MCF 10A (cell line): ENCODE results near the gene IFNL3. TPM values are rescaled to one million over a fixed set of nuclear protein-coding genes. Genes with fewer than 3 reads are reported as not detected.

Experiments used
- BruUV-seq: library from RNA; stranded (reverse); fragments of 400-500 nt; replicated peaks from 2 replicates; lab custom pipeline; 2021; lab: Mats Ljungman, UMichigan
- CTCF ChIA-PET: fragments of 300-600 bp; sonication (Branson Sonifier 250); formaldehyde crosslinking; extraction: SDS; loops from one replicate; lab custom pipeline; 2021; ENCODE audit warnings: antibody characterized with exemption, inconsistent platforms; lab: Yijun Ruan, JAX
- POLR2A ChIA-PET: fragments of 300-600, 350-650 bp; sonication (Branson Sonifier 250); formaldehyde crosslinking; extraction: SDS; loops from one replicate; lab custom pipeline; 2020; ENCODE audit warnings: antibody characterized with exemption, inconsistent platforms; lab: Yijun Ruan, JAX
- DNase-seq: peaks from one replicate; pipeline ENCODE4 v3.0.0-alpha.2; 2018; ENCODE audit not compliant: unreplicated experiment
- H3K27ac Mint-ChIP-seq: one replicate; pipeline ENCODE4 v1.8.0; 2022; ENCODE audit warnings: mild to moderate bottlenecking, low read depth, mixed read lengths; ENCODE audit not compliant: unreplicated experiment
- H3K27me3 Mint-ChIP-seq: one replicate; pipeline ENCODE4 v1.8.0; 2022; ENCODE audit warnings: mixed read lengths; ENCODE audit not compliant: insufficient read depth, unreplicated experiment
- H3K36me3 Mint-ChIP-seq: one replicate; pipeline ENCODE4 v1.8.0; 2022; ENCODE audit warnings: mild to moderate bottlenecking, moderate library complexity, mixed read lengths; ENCODE audit not compliant: insufficient read depth, unreplicated experiment
- H3K4me1 Mint-ChIP-seq: one replicate; pipeline ENCODE4 v1.8.0; 2022; ENCODE audit warnings: mixed read lengths; ENCODE audit not compliant: insufficient read depth, unreplicated experiment
- H3K4me3 Mint-ChIP-seq: one replicate; pipeline ENCODE4 v1.8.0; 2022; ENCODE audit warnings: mild to moderate bottlenecking, moderate library complexity, mixed read lengths; ENCODE audit not compliant: unreplicated experiment
- H3K9me3 Mint-ChIP-seq: one replicate; pipeline ENCODE4 v1.8.0; 2022; ENCODE audit warnings: mixed read lengths; ENCODE audit not compliant: unreplicated experiment
- intact Hi-C: fragments of 100-400 bp; cut with micrococcal nuclease; formaldehyde crosslinking; loops from 2 replicates; pipeline ENCODE4 v1.14.1; 2022
- total RNA-seq: library from RNA; stranded (reverse); gene quantifications from 2 replicates; pipeline ENCODE4 v1.2.3, GENCODE V29; 2022
- TF ChIP-seq, protein P1 (sequence below): fragments of 200-600 bp; IDR thresholded peaks from one replicate; pipeline ENCODE4 v1.8.0; 2022; ENCODE audit warnings: antibody characterized with exemption, mild to moderate bottlenecking; ENCODE audit not compliant: unreplicated experiment

Gene IFNL3
- total RNA-seq, 1 experiment from 2014 or later = not detected

DNA sequence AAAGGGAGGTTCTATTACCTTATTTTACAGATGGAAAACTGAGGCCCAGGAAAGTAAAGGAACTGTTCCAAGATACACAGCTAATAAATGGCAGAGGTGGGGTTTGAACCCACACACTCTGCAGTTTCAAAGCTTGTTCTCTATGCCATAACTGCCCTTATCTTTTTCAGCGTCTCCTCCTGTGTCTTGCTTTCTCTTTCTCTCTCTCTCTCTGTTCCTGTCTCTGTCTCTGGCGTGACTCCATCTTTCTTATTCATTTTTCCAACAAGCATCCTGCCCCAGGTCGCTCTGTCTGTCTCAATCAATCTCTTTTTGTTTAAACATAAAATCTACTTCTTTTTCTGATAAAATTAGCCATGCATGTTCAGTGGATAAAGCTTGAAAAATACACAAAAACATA lies 7.0 kb upstream of the IFNL3 start:
- Mint-ChIP-seq H3K36me3 (no peaks in the 10 kb centered on the region), H3K27ac (no peak overlapping the region), H3K4me1 (no peaks in the 10 kb centered on the region), H3K9me3 (no peaks in the 10 kb centered on the region), H3K27me3 (peaks cover 36% of the 10 kb centered on the region), H3K4me3 (no peak overlapping the region)
- intact Hi-C loops = no loop called here
- TF ChIP-seq, protein P1, sequence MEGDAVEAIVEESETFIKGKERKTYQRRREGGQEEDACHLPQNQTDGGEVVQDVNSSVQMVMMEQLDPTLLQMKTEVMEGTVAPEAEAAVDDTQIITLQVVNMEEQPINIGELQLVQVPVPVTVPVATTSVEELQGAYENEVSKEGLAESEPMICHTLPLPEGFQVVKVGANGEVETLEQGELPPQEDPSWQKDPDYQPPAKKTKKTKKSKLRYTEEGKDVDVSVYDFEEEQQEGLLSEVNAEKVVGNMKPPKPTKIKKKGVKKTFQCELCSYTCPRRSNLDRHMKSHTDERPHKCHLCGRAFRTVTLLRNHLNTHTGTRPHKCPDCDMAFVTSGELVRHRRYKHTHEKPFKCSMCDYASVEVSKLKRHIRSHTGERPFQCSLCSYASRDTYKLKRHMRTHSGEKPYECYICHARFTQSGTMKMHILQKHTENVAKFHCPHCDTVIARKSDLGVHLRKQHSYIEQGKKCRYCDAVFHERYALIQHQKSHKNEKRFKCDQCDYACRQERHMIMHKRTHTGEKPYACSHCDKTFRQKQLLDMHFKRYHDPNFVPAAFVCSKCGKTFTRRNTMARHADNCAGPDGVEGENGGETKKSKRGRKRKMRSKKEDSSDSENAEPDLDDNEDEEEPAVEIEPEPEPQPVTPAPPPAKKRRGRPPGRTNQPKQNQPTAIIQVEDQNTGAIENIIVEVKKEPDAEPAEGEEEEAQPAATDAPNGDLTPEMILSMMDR = no peak
- ChIA-PET CTCF (interaction anchor here (0.6 kb wide), 1 partner anchor 129 kb away, joined by 3 read pairs; no protein-coding TSS in a partner anchor), POLR2A (interaction anchor here (0.6 kb wide), 1 partner anchor 28 kb away, joined by 3 read pairs; no protein-coding TSS in a partner anchor)
- DNase-seq = no peak
- BruUV-seq = no TSS peak

DNA sequence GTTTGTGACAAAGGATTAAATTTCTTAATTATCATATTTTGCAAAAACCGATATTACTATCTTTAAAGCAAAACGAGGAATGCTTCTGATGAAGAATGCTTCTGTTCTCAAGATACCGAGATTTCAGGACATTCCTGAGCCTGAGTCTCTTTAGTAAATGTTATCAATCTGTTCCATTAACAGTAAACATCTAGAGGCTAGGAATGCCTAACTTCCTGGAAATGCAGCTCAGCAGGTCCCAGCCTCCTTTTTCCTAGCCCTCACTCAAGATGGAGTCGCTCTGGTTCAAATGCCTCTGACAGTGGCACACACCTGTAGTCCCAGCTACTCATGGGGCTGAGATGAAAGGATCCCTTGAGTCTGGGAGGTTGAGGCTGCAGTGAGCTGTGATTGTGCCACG lies 6.3 kb upstream of the IFNL3 start:
- POLR2A ChIA-PET = interaction anchor here (0.6 kb wide), 1 partner anchor 45 kb away, joined by 4 read pairs; no protein-coding TSS in a partner anchor
- no TSS peak for BruUV-seq
- TF ChIP-seq, protein P1 = no peak
- Mint-ChIP-seq H3K9me3 (no peaks in the 10 kb centered on the region), H3K27ac (no peak overlapping the region), H3K27me3 (peaks cover 28% of the 10 kb centered on the region), H3K4me3 (no peak overlapping the region), H3K36me3 (no peaks in the 10 kb centered on the region), H3K4me1 (no peaks in the 10 kb centered on the region)
- intact Hi-C loops = no loop called here
- no peak for DNase-seq
- CTCF ChIA-PET = no interaction called here

DNA sequence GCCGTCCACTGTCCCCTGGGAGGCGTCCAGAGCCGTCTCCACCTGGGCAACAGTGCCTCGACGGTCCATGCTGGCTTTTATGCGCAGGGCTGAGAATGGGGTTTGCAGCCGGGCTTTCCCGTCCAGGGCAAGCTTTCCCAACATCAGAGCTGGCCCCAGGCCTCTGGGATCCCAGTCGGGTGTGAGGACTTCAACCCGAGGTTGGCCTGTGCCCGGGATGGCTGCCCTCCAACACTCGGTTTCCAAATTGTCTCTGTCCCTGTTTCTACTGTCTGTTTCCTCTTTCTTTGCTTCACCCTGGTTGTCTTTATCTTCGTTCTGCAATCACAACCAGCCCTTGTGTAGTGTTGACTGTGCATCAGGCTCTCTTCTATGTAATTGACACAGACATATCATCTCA lies 4.0 kb upstream of the IFNL3 start, which contains the start of gene IFNL4:
Gene IFNL4, minus strand, starts transcription at position 51 of the 400 bp plus-strand sequence.
- H3K27me3 Mint-ChIP-seq = peaks cover 35% of the 10 kb centered on the region
- no TSS peak for BruUV-seq
- TF ChIP-seq, protein P1 = no peak
- no peaks in the 10 kb centered on the region for H3K9me3 Mint-ChIP-seq
- DNase-seq = no peak
- H3K36me3 Mint-ChIP-seq = no peaks in the 10 kb centered on the region
- intact Hi-C loops = no loop called here
- no peaks in the 10 kb centered on the region for H3K4me1 Mint-ChIP-seq
- no peak within 1 kb of the TSS for H3K4me3 Mint-ChIP-seq
- ChIA-PET POLR2A (no interaction called here), CTCF (no interaction called here)
- H3K27ac Mint-ChIP-seq = no peak within 1 kb of the TSS

DNA sequence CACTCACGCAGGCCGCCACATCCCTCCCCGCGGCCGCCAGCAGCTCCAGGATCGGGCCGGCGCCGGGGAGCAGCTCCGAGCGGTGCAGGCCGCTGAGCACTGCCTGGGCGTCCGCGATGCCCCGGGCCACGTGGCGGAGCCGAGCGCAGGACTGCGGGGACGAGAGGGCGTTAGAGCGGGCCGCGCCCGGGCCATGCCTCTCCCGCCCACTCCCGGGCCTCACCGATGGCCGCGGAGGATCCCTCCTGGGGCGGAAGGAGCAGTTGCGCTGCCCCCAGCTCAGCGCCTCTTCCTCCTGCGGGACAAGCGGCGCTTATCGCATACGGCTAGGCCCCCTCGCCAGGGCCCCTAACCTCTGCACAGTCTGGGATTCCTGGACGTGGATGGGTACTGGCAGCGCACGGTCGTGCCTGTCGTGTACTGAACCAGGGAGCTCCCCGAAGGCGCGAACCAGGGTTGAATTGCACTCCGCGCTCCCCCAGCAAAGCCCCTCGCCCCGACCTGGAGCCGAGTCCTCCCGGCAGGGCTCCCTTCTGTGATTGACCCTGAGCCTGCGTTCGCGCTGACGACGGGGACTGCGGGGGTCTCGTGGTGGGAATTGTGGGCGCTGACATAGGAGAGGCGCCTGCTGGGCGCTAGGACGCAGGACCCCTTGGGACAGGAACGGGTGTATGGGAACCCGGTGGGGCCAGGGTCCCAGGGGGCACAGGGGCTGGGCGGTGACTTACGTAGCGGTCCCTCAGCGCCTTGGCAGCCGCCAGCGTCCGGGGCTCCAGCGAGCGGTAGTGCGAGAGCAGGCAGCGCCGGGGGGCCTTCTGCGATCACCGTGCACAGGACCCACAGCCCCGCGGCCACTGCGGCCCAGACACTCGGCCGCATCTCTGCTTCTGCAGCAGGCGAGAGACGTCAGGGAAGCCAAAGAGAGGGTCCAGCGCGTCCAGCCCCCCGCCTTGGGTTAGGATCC lies 3.2 kb upstream of the IFNL3 start:
- Mint-ChIP-seq H3K36me3 (no peaks in the 10 kb centered on the region), H3K9me3 (no peaks in the 10 kb centered on the region), H3K4me3 (no peak overlapping the region), H3K27ac (no peak overlapping the region), H3K27me3 (peaks cover 33% of the 10 kb centered on the region), H3K4me1 (no peaks in the 10 kb centered on the region)
- no TSS peak for BruUV-seq
- intact Hi-C loops = no loop called here
- DNase-seq = no peak
- POLR2A ChIA-PET = no interaction called here
- TF ChIP-seq, protein P1 = no peak
- CTCF ChIA-PET = no interaction called here
